ENCODE measurements around the gene TSPOAP1.

The TSPOAP1 gene

DNA sequence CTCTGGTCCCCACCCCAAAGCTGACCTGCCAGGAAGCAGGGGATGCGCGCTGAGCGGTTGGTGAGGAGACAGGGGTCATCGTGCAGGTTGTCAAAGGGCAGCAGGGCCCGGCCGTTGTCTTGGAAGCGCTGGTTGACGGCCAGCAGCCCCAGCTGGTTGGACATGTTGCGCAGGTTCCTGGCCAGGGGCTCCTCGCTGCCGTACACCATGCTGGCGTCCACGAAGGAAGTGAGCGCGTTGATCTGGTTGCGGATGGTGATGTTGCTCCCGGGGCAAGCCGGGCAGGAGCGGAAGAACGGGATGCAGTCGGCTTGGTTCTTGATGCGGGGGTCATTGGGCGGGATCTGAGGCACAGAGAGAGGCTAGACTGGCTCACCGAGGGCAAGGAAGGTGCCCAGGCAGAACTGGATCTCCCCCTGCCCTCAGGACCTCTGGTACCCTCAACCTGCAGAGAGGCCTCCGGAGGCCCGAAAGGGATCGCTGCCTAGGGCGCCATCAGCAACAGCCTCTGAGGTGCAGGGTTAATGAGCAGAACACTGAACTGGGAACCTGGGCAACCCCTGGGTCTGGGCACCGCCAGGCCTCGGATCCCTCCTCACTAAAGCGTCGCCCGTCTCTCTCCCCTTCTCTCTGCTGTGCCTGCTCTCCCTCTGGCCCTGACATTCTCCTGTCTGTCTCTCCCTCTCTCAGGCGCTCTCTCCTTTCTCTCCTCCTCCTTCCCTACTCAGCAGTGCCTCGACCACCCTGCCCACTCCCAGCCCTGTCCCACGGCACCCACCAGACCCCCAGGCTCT, 50.6 kb downstream of the TSPOAP1 start:
- Histone ChIP-seq H3K9me3 (ENCODE audit: control insufficient read depth in 5 of 5, low read length in 5 of 5) (no peaks in the 10 kb centered on the region), H3K36me3 (ENCODE audit: control insufficient read depth in 5 of 5, insufficient read depth in 5 of 5, low read length in 5 of 5) (no peaks in the 10 kb centered on the region), H3K27ac (ENCODE audit: low read depth, low read length) (no peak overlapping the region), H3K4me3 (ENCODE audit: low read depth in 1 of 5, low read length in 5 of 5) (no peak overlapping the region), H3K27me3 (ENCODE audit: control insufficient read depth in 5 of 5, insufficient read depth in 4 of 5, low read length in 5 of 5) (peaks cover 16 to 38% (median 22%) of the 10 kb centered on the region in 5 donors), H3K9ac (ENCODE audit: low read length in 5 of 5) (no peak overlapping the region), H3K4me1 (ENCODE audit: control insufficient read depth in 5 of 5, insufficient read depth in 5 of 5, low read length in 5 of 5) (peaks cover 0 to 13% (median 10%) of the 10 kb centered on the region in 5 donors)

DNA sequence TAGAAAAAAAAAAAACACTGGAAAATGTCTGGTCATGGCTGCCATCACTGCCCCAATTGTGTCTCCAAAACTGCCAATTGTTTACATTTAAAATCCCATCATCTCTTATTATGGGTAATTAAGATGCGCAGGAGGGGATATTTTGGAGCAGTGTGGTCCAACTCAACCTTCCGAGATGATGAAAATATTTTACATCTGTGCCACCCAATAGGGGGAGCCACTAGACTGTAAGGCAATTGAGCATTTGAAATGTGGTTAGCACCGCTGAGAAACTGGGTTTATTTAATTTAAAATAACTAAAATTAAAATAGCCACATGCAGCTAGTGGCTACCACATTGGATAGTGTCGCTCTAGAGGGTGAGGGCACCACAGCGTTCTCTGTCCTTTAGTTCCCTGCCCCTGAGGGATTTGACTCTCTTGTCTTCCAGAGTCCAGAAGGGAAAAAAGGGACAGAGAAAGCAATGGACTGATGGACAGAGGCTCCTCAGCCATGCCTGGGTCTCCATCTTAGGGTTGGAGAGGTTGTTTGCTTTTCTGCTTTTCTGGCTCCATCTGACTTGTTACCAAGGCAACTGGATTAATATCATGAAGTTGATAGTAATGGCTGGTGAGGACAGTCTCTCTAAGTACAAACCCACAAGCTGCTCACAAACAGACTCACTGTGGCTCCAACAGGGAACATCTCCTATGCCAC, 51.3 kb downstream of the TSPOAP1 start:
- Histone ChIP-seq H3K36me3 (ENCODE audit: control insufficient read depth in 5 of 5, insufficient read depth in 5 of 5, low read length in 5 of 5) (no peaks in the 10 kb centered on the region), H3K27ac (ENCODE audit: low read depth, low read length) (no peak overlapping the region), H3K27me3 (ENCODE audit: control insufficient read depth in 5 of 5, insufficient read depth in 4 of 5, low read length in 5 of 5) (peaks cover 18 to 40% (median 22%) of the 10 kb centered on the region in 5 donors), H3K9ac (ENCODE audit: low read length in 5 of 5) (no peak overlapping the region), H3K9me3 (ENCODE audit: control insufficient read depth in 5 of 5, low read length in 5 of 5) (no peaks in the 10 kb centered on the region), H3K4me1 (ENCODE audit: control insufficient read depth in 5 of 5, insufficient read depth in 5 of 5, low read length in 5 of 5) (peaks cover 0 to 13% (median 10%) of the 10 kb centered on the region in 5 donors), H3K4me3 (ENCODE audit: low read depth in 1 of 5, low read length in 5 of 5) (no peak overlapping the region)

GRCh38 chr17:58276423-58276822, 52.2 kb downstream of the TSPOAP1 start:
- H3K27me3 ChIP-seq (ENCODE audit: control insufficient read depth in 5 of 5, insufficient read depth in 4 of 5, low read length in 5 of 5) = peaks cover 17 to 36% (median 22%) of the 10 kb centered on the region in 5 donors
- H3K27ac ChIP-seq (ENCODE audit: low read depth, low read length) = no peak overlapping the region
- H3K9ac ChIP-seq (ENCODE audit: low read length in 5 of 5) = no peak overlapping the region
- H3K9me3 ChIP-seq (ENCODE audit: control insufficient read depth in 5 of 5, low read length in 5 of 5) = no peaks in the 10 kb centered on the region
- no peak overlapping the region for H3K4me3 ChIP-seq (ENCODE audit: low read depth in 1 of 5, low read length in 5 of 5)
- peaks cover 0 to 13% (median 10%) of the 10 kb centered on the region in 5 donors for H3K4me1 ChIP-seq (ENCODE audit: control insufficient read depth in 5 of 5, insufficient read depth in 5 of 5, low read length in 5 of 5)
- no peaks in the 10 kb centered on the region for H3K36me3 ChIP-seq (ENCODE audit: control insufficient read depth in 5 of 5, insufficient read depth in 5 of 5, low read length in 5 of 5)

DNA sequence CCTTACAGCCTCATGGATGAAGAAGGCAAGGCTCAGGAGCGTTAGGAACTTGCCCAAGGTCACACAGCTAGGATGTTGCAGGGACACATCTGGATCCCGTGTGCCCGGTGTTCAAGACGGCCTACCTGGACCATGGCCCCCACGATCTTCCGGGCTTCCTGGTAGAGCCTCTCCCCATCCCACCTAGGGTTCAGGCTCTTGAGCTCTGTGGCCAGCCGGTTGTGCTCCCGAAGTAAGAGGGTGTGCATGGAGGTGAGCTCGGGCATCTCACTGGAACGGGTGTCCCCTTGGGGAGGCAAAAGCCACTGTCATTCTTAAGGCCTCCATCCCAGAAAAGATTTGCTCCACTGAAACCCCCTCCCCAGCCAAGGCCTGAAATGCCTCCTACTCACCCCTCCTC, 53.2 kb downstream of the TSPOAP1 start:
- Histone ChIP-seq H3K27ac (ENCODE audit: low read depth, low read length) (no peak overlapping the region), H3K9me3 (ENCODE audit: control insufficient read depth in 5 of 5, low read length in 5 of 5) (no peaks in the 10 kb centered on the region), H3K27me3 (ENCODE audit: control insufficient read depth in 5 of 5, insufficient read depth in 4 of 5, low read length in 5 of 5) (peaks cover 17 to 31% (median 19%) of the 10 kb centered on the region in 5 donors), H3K4me1 (ENCODE audit: control insufficient read depth in 5 of 5, insufficient read depth in 5 of 5, low read length in 5 of 5) (peaks cover 0 to 13% (median 10%) of the 10 kb centered on the region in 5 donors), H3K36me3 (ENCODE audit: control insufficient read depth in 5 of 5, insufficient read depth in 5 of 5, low read length in 5 of 5) (no peaks in the 10 kb centered on the region), H3K4me3 (ENCODE audit: low read depth in 1 of 5, low read length in 5 of 5) (no peak overlapping the region), H3K9ac (ENCODE audit: low read length in 5 of 5) (no peak overlapping the region)

- no peaks in the 10 kb centered on the region for H3K36me3 ChIP-seq (ENCODE audit: control insufficient read depth in 5 of 5, insufficient read depth in 5 of 5, low read length in 5 of 5)
- peaks cover 0 to 1% (median under 1%) of the 10 kb centered on the region in 5 donors for H3K4me1 ChIP-seq (ENCODE audit: control insufficient read depth in 5 of 5, insufficient read depth in 5 of 5, low read length in 5 of 5)
- no peak overlapping the region for H3K27ac ChIP-seq (ENCODE audit: low read depth, low read length)
- no peak overlapping the region for H3K9ac ChIP-seq (ENCODE audit: low read length in 5 of 5)
- no peaks in the 10 kb centered on the region for H3K9me3 ChIP-seq (ENCODE audit: control insufficient read depth in 5 of 5, low read length in 5 of 5)
- no peak overlapping the region for H3K4me3 ChIP-seq (ENCODE audit: low read depth in 1 of 5, low read length in 5 of 5)
- H3K27me3 ChIP-seq (ENCODE audit: control insufficient read depth in 5 of 5, insufficient read depth in 4 of 5, low read length in 5 of 5) = peaks cover 5 to 16% (median 10%) of the 10 kb centered on the region in 5 donors
Observed at GRCh38 chr17:58273453-58274104, 55.0 kb downstream of the TSPOAP1 start.

GRCh38 chr17:58272367-58273280, 56.0 kb downstream of the TSPOAP1 start:
- H3K36me3 ChIP-seq (ENCODE audit: control insufficient read depth in 5 of 5, insufficient read depth in 5 of 5, low read length in 5 of 5) = no peaks in the 10 kb centered on the region
- no peaks in the 10 kb centered on the region for H3K4me1 ChIP-seq (ENCODE audit: control insufficient read depth in 5 of 5, insufficient read depth in 5 of 5, low read length in 5 of 5)
- H3K4me3 ChIP-seq (ENCODE audit: low read depth in 1 of 5, low read length in 5 of 5) = no peak overlapping the region
- no peaks in the 10 kb centered on the region for H3K9me3 ChIP-seq (ENCODE audit: control insufficient read depth in 5 of 5, low read length in 5 of 5)
- no peak overlapping the region for H3K9ac ChIP-seq (ENCODE audit: low read length in 5 of 5)
- H3K27me3 ChIP-seq (ENCODE audit: control insufficient read depth in 5 of 5, insufficient read depth in 4 of 5, low read length in 5 of 5) = peaks cover 0 to 14% (median 13%) of the 10 kb centered on the region in 5 donors
- no peak overlapping the region for H3K27ac ChIP-seq (ENCODE audit: low read depth, low read length)

- H3K4me3 ChIP-seq (ENCODE audit: low read depth in 1 of 5, low read length in 5 of 5) = no peak overlapping the region
- H3K27me3 ChIP-seq (ENCODE audit: control insufficient read depth in 5 of 5, insufficient read depth in 4 of 5, low read length in 5 of 5) = peaks cover 0 to 17% (median 12%) of the 10 kb centered on the region in 5 donors
- H3K27ac ChIP-seq (ENCODE audit: low read depth, low read length) = no peak overlapping the region
- no peaks in the 10 kb centered on the region for H3K36me3 ChIP-seq (ENCODE audit: control insufficient read depth in 5 of 5, insufficient read depth in 5 of 5, low read length in 5 of 5)
- no peak overlapping the region for H3K9ac ChIP-seq (ENCODE audit: low read length in 5 of 5)
- H3K4me1 ChIP-seq (ENCODE audit: control insufficient read depth in 5 of 5, insufficient read depth in 5 of 5, low read length in 5 of 5) = no peaks in the 10 kb centered on the region
- no peaks in the 10 kb centered on the region for H3K9me3 ChIP-seq (ENCODE audit: control insufficient read depth in 5 of 5, low read length in 5 of 5)
Observed at GRCh38 chr17:58271216-58271931, 57.2 kb downstream of the TSPOAP1 start.

DNA sequence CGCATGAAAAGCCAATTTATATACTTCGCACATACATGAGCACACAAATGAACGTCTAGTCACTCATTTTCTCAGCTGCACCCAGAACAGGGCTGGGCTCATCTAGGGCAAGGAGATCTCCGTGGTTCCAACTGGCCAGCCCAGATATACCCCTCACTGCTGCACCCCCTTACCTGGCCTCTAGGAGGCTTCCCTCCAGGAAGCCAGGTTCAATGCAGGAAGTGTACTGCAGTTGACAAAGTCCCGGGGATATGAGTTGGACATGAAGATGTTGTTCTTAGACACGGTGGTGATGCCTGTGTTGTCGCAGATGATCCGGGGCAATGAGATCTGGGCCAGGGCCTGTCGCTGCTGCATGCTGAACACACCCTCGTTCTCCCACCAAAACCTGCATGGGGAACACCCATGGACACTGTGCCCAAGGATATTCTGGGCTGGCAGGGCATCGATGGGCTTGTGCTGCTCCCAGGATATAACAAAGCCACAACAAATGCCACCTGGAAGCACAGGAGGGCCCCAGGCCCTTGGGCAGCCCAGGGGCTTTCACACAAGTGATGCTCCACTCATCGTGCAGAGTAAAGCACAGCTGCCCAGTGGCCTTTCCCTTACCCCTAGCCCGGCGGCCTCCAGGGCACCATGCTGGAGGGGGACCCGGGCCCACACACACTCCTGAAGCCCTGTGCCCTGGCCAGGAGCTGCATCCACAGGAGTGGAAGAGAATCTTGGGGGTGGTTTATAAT, 57.9 kb downstream of the TSPOAP1 start:
- H3K9ac ChIP-seq (ENCODE audit: low read length in 5 of 5) = no peak overlapping the region
- H3K4me3 ChIP-seq (ENCODE audit: low read depth in 1 of 5, low read length in 5 of 5) = no peak overlapping the region
- peaks cover 0 to 23% (median 11%) of the 10 kb centered on the region in 5 donors for H3K27me3 ChIP-seq (ENCODE audit: control insufficient read depth in 5 of 5, insufficient read depth in 4 of 5, low read length in 5 of 5)
- no peaks in the 10 kb centered on the region for H3K4me1 ChIP-seq (ENCODE audit: control insufficient read depth in 5 of 5, insufficient read depth in 5 of 5, low read length in 5 of 5)
- H3K9me3 ChIP-seq (ENCODE audit: control insufficient read depth in 5 of 5, low read length in 5 of 5) = no peaks in the 10 kb centered on the region
- no peak overlapping the region for H3K27ac ChIP-seq (ENCODE audit: low read depth, low read length)
- no peaks in the 10 kb centered on the region for H3K36me3 ChIP-seq (ENCODE audit: control insufficient read depth in 5 of 5, insufficient read depth in 5 of 5, low read length in 5 of 5)

Measured in subcutaneous abdominal adipose tissue (tissue), 5 donors.